ENCODE measurements around the gene DDX23. TPM values are rescaled to one million over a fixed set of nuclear protein-coding genes. Genes with fewer than 3 reads are reported as not detected.

DDX23 gene
- total RNA-seq, 1 experiment from 2014 or later: 80.8 TPM

GRCh38 chr12:48814262-48815125 is 37.5 kb downstream of the DDX23 start:
- peak; percentile 92 for DNase-seq
- CTCF ChIA-PET: interaction anchor here (0.6 to 2.0 kb wide), 8 partner anchors 13 to 132 kb away, joined by 3 to 7 read pairs (median 5); partner anchors contain the start of gene KANSL2
- Mint-ChIP-seq H3K36me3 (ENCODE audit: insufficient read depth, unreplicated experiment) (peaks cover 49% of the 10 kb centered on the region), H3K9me3 (ENCODE audit: low read depth, unreplicated experiment) (no peaks in the 10 kb centered on the region), H3K4me3 (ENCODE audit: low read depth, unreplicated experiment) (peak overlapping the region; percentile 87), H3K4me1 (ENCODE audit: low read depth, unreplicated experiment) (peaks cover 20% of the 10 kb centered on the region), H3K27ac (ENCODE audit: unreplicated experiment) (peak overlapping the region; percentile 60), H3K27me3 (ENCODE audit: unreplicated experiment) (peaks cover 13% of the 10 kb centered on the region)
- intact Hi-C loops (cut with micrococcal nuclease; ENCODE audit: unreplicated experiment): no loop called here
- no TSS peak for BruUV-seq (replicated peaks)
- peak; percentile 90 for TF ChIP-seq CTCF (IDR thresholded peaks at IDR 0.05; ENCODE audit: unreplicated experiment)

DNA sequence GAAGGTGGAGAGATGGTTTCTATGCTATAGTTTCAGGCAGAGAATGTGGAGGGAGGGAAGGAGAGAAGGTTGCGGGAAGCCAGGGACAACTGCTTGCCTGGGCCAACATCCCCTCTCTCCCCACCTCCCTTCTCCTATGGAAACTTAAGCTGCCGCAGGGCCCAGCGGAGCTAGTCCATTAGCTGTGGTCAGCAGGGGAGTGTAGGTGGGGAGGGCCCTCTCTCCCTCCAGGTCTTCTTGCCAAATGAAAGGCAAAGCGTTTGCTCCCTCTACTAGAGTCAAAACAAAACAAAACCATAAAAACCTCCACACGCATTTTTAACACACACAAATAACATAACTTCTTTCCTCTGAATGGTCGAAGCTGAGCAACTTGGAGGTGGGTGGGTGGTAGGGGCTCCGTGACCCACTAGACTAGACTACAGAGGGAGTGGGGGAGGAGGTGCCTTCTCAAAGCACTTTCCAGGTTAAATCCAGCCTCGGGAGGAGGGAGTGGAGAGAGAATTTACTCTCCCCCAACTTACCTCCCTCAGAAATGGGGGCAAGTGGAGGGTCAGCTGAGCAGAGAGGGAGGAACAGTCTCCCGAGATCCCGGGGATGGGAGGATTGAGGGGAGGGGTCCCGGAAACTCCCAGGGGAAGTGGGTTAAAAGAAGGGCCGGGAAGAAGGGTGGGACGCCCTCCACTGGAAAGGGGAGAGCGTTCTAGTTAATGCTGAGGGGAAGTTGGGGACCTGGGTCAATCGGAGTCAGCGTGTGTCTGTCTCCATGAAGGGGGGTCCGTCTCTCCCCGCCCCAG is 38.3 kb downstream of the DDX23 start:
- Mint-ChIP-seq H3K4me1 (ENCODE audit: low read depth, unreplicated experiment) (peaks cover 20% of the 10 kb centered on the region), H3K4me3 (ENCODE audit: low read depth, unreplicated experiment) (peak overlapping the region; percentile 87), H3K27me3 (ENCODE audit: unreplicated experiment) (peaks cover 13% of the 10 kb centered on the region), H3K27ac (ENCODE audit: unreplicated experiment) (no peak overlapping the region), H3K36me3 (ENCODE audit: insufficient read depth, unreplicated experiment) (peaks cover 43% of the 10 kb centered on the region), H3K9me3 (ENCODE audit: low read depth, unreplicated experiment) (no peaks in the 10 kb centered on the region)
- intact Hi-C loops (cut with micrococcal nuclease; ENCODE audit: unreplicated experiment): no loop called here
- CTCF ChIA-PET: interaction anchor here (0.6 to 0.8 kb wide), 2 partner anchors 60 to 319 kb away, joined by 4 read pairs; no protein-coding TSS in a partner anchor
- BruUV-seq (replicated peaks): no TSS peak
- no peak for TF ChIP-seq CTCF (IDR thresholded peaks at IDR 0.05; ENCODE audit: unreplicated experiment)
- no peak for DNase-seq

- H3K27ac Mint-ChIP-seq (ENCODE audit: unreplicated experiment): no peak overlapping the region
- no peak for DNase-seq
- CTCF ChIA-PET: no interaction called here
- peaks cover 20% of the 10 kb centered on the region for H3K4me1 Mint-ChIP-seq (ENCODE audit: low read depth, unreplicated experiment)
- no peak overlapping the region for H3K4me3 Mint-ChIP-seq (ENCODE audit: low read depth, unreplicated experiment)
- BruUV-seq (replicated peaks): no TSS peak
- H3K9me3 Mint-ChIP-seq (ENCODE audit: low read depth, unreplicated experiment): no peaks in the 10 kb centered on the region
- H3K27me3 Mint-ChIP-seq (ENCODE audit: unreplicated experiment): peaks cover 13% of the 10 kb centered on the region
- TF ChIP-seq CTCF (IDR thresholded peaks at IDR 0.05; ENCODE audit: unreplicated experiment): no peak
- intact Hi-C loops (cut with micrococcal nuclease; ENCODE audit: unreplicated experiment): no loop called here
- peaks cover 30% of the 10 kb centered on the region for H3K36me3 Mint-ChIP-seq (ENCODE audit: insufficient read depth, unreplicated experiment)
Measured at GRCh38 chr12:48812389-48812788, 39.6 kb downstream of the DDX23 start.

DNA sequence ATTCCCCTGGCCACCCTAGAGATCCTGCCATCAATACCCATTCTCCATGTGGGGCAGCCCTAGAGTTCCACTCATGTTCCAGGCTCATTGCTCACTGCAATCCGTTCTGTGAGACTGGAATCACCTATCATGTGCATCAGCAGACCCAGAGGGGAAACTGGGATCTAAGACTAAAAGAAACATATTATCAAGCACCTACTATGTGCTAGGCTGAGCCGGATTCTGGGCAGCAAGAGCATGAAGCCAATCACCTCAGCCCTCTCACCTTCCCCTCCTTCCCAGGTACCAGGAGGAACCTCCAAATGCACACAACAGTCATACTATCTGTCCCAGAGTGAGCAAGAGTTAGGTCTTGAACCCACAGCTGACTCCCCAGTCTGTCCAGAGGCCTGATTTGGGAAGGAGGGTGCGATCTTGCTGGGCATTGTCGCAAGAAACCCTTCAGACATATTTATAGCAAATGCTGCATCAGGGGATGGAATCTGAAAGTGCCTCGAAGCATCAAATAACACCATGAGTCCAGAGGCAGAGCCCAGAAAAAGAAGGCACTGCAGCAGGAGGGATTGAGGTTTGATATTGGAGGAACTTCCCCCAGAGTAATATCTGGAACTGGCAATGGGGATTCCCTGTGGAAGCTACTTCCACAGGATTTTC is 40.4 kb downstream of the DDX23 start:
- no peak overlapping the region for H3K4me3 Mint-ChIP-seq (ENCODE audit: low read depth, unreplicated experiment)
- intact Hi-C loops (cut with micrococcal nuclease; ENCODE audit: unreplicated experiment): no loop called here
- no peak overlapping the region for H3K27ac Mint-ChIP-seq (ENCODE audit: unreplicated experiment)
- CTCF ChIA-PET: interaction anchor here (0.7 kb wide), 1 partner anchor 213 kb away, joined by 3 read pairs; no protein-coding TSS in a partner anchor
- H3K36me3 Mint-ChIP-seq (ENCODE audit: insufficient read depth, unreplicated experiment): peaks cover 26% of the 10 kb centered on the region
- BruUV-seq (replicated peaks): no TSS peak
- no peaks in the 10 kb centered on the region for H3K9me3 Mint-ChIP-seq (ENCODE audit: low read depth, unreplicated experiment)
- DNase-seq: no peak
- H3K4me1 Mint-ChIP-seq (ENCODE audit: low read depth, unreplicated experiment): peaks cover 16% of the 10 kb centered on the region
- peaks cover 9% of the 10 kb centered on the region for H3K27me3 Mint-ChIP-seq (ENCODE audit: unreplicated experiment)
- TF ChIP-seq CTCF (IDR thresholded peaks at IDR 0.05; ENCODE audit: unreplicated experiment): no peak
